Endothelial cell of umbilical vein (primary cell): ENCODE measurements around the gene PLXNA3.

Experiments used
- EZH2 ChIP-seq: IDR thresholded peaks from 2 replicates; pipeline ENCODE4 v1.6.1; 2012; ENCODE audit warnings: borderline replicate concordance, low read depth, mild to moderate bottlenecking, moderate library complexity, low read length, inconsistent platforms; ENCODE audit not compliant: severe bottlenecking
- FOS ChIP-seq: IDR thresholded peaks from 2 replicates; pipeline ENCODE4 v1.6.1; 2011; ENCODE audit warnings: mild to moderate bottlenecking, low read length, moderate library complexity, borderline replicate concordance; ENCODE audit not compliant: insufficient read depth
- JUN ChIP-seq: IDR thresholded peaks from 2 replicates; pipeline ENCODE4 v1.6.1; 2011; ENCODE audit warnings: borderline replicate concordance, low read depth; ENCODE audit not compliant: insufficient read length, insufficient read depth
- MYC ChIP-seq: IDR thresholded peaks from one replicate; pipeline ENCODE4 v1.6.1; 2011; ENCODE audit warnings: mild to moderate bottlenecking, low read depth, low read length
- POLR2A ChIP-seq: IDR thresholded peaks from 2 replicates; pipeline ENCODE4 v1.6.1; 2012; ENCODE audit warnings: low read depth, mild to moderate bottlenecking, control low read depth, low read length
- POLR2AphosphoS5 ChIP-seq: IDR thresholded peaks from 2 replicates; pipeline ENCODE4 v1.6.1; 2012; ENCODE audit warnings: low read depth, mild to moderate bottlenecking, control low read depth, low read length, moderate library complexity; ENCODE audit not compliant: insufficient read depth
- TF ChIP-seq, protein P1 (sequence below), 2 donors: IDR thresholded peaks; 1 replicate in 1 of 2; 2 replicates in 1 of 2; pipeline ENCODE4 v1.5.1; 2011; ENCODE audit warnings: low read length in 2 of 2, mild to moderate bottlenecking in 2 of 2, moderate library complexity in 2 of 2, control low read depth in 1 of 2, inconsistent platforms in 1 of 2, low read depth in 1 of 2; ENCODE audit not compliant: insufficient read depth in 1 of 2; ENCODE audit errors: extremely low read depth in 1 of 2
- TF ChIP-seq, protein P2 (sequence below): IDR thresholded peaks from 2 replicates; pipeline ENCODE4 v1.6.1; 2011; ENCODE audit not compliant: insufficient read depth, insufficient read length

DNA sequence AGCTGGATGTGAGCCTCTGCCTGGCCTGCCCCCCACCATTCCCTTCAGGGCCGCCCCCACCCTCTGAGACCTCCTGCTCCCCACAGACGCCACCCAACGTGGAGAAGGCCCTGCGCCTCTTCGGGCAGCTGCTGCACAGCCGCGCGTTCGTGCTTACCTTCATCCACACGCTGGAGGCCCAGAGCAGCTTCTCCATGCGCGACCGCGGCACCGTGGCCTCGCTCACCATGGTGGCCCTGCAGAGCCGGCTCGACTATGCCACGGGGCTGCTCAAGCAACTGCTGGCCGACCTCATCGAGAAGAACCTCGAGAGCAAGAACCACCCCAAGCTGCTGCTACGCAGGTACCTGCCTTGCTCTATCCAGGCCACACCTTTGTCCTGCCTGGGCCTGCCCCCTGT is 10.1 kb downstream of the PLXNA3 start:
- no peak for TF ChIP-seq POLR2A
- TF ChIP-seq, protein P1, sequence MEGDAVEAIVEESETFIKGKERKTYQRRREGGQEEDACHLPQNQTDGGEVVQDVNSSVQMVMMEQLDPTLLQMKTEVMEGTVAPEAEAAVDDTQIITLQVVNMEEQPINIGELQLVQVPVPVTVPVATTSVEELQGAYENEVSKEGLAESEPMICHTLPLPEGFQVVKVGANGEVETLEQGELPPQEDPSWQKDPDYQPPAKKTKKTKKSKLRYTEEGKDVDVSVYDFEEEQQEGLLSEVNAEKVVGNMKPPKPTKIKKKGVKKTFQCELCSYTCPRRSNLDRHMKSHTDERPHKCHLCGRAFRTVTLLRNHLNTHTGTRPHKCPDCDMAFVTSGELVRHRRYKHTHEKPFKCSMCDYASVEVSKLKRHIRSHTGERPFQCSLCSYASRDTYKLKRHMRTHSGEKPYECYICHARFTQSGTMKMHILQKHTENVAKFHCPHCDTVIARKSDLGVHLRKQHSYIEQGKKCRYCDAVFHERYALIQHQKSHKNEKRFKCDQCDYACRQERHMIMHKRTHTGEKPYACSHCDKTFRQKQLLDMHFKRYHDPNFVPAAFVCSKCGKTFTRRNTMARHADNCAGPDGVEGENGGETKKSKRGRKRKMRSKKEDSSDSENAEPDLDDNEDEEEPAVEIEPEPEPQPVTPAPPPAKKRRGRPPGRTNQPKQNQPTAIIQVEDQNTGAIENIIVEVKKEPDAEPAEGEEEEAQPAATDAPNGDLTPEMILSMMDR (IDR thresholded peaks at IDR 0.05; ENCODE audit: extremely low read depth in 1 of 2, insufficient read depth in 1 of 2, low read depth in 1 of 2, low read length in 2 of 2) = no peak
- no peak for TF ChIP-seq EZH2
- TF ChIP-seq MYC = no peak
- TF ChIP-seq, protein P2, sequence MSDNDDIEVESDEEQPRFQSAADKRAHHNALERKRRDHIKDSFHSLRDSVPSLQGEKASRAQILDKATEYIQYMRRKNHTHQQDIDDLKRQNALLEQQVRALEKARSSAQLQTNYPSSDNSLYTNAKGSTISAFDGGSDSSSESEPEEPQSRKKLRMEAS = no peak
- no peak for TF ChIP-seq JUN
- TF ChIP-seq POLR2AphosphoS5 = no peak
- no peak for TF ChIP-seq FOS
